Sigmoid colon (tissue), 4 donors: Measurements from ENCODE around the gene DUSP19.

Experiments
- CTCF ChIP-seq, 4 experiments: fragments of 450-650 bp in 3 of 4; fragments of 200-600 bp in 1 of 4; IDR thresholded peaks; one replicate each; pipeline ENCODE4 v1.5.1; 2016 to 2019; ENCODE audit warnings: antibody characterized with exemption in 4 of 4, mild to moderate bottlenecking in 3 of 4, moderate library complexity in 2 of 4
- EP300 ChIP-seq, 4 donors: sonication (generic); formaldehyde crosslinking; IDR thresholded peaks; one replicate each; pipeline ENCODE4 v1.6.1; 2017; ENCODE audit warnings: antibody characterized with exemption in 4 of 4
- POLR2A ChIP-seq, 2 donors: fragments of 450-650 bp; IDR thresholded peaks; one replicate each; pipeline ENCODE4 v1.6.1; 2016; ENCODE audit warnings: antibody characterized with exemption in 2 of 2, mild to moderate bottlenecking in 2 of 2, moderate library complexity in 2 of 2

GRCh38 chr2:183113630-183114029 lies 35.1 kb downstream of the DUSP19 start:
- no peak for TF ChIP-seq CTCF (IDR thresholded peaks at IDR 0.05)
- TF ChIP-seq EP300 (IDR thresholded peaks at IDR 0.05), result no peak
- no peak for TF ChIP-seq POLR2A (IDR thresholded peaks at IDR 0.05)
